ENCODE data around the gene GOLGA1. TPM values are rescaled to one million over a fixed set of nuclear protein-coding genes. Genes with fewer than 3 reads are reported as not detected.
A peak's percentile ranks its signal among the peaks of the same experiment; 100 is the strongest.
"Not testable (repeated sequence)": the region's sequence is repeated elsewhere in the genome, so short reads cannot be mapped to it uniquely, and the experiment has no call there.

The GOLGA1 gene
- total RNA-seq, 1 donor = 13.9 TPM

GRCh38 chr9:124849801-124850200, 91.1 kb downstream of the GOLGA1 start:
- peak; percentile 81 for DNase-seq (ENCODE audit: low read depth)
- no peak overlapping the region for H3K4me3 ChIP-seq (ENCODE audit: low read depth, low read length)
- TF ChIP-seq, protein P1, sequence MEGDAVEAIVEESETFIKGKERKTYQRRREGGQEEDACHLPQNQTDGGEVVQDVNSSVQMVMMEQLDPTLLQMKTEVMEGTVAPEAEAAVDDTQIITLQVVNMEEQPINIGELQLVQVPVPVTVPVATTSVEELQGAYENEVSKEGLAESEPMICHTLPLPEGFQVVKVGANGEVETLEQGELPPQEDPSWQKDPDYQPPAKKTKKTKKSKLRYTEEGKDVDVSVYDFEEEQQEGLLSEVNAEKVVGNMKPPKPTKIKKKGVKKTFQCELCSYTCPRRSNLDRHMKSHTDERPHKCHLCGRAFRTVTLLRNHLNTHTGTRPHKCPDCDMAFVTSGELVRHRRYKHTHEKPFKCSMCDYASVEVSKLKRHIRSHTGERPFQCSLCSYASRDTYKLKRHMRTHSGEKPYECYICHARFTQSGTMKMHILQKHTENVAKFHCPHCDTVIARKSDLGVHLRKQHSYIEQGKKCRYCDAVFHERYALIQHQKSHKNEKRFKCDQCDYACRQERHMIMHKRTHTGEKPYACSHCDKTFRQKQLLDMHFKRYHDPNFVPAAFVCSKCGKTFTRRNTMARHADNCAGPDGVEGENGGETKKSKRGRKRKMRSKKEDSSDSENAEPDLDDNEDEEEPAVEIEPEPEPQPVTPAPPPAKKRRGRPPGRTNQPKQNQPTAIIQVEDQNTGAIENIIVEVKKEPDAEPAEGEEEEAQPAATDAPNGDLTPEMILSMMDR (IDR thresholded peaks at IDR 0.05; ENCODE audit: insufficient read depth, low read length) = no peak

GRCh38 chr9:124846969-124847368, 93.9 kb downstream of the GOLGA1 start:
- DNase-seq (ENCODE audit: low read depth) = no peak
- TF ChIP-seq, protein P1 (IDR thresholded peaks at IDR 0.05; ENCODE audit: insufficient read depth, low read length) = no peak
- no peak overlapping the region for H3K4me3 ChIP-seq (ENCODE audit: low read depth, low read length)

DNA sequence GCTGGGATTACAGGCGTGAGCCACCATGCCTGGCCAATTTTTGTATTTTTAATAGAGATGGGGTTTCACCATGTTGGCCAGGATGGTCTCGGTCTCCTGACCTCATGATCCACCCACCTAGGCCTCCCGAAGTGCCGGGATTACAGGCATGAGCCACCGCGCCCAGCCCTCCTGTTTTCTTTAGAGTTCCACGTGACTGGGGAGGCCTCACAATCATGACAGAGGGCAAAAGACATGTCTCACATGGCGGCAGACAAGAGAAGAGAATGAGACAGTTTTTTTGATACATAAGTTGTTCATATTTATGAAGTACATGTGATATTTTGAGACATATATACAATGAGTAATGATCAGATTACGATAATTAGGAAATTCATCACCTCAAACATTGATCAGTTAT, 94.4 kb downstream of the GOLGA1 start:
- not testable (repeated sequence) for H3K4me3 ChIP-seq (ENCODE audit: low read depth, low read length); DNase-seq (ENCODE audit: low read depth)

- no peak for DNase-seq (ENCODE audit: low read depth)
- no peak overlapping the region for H3K4me3 ChIP-seq (ENCODE audit: low read depth, low read length)
- TF ChIP-seq, protein P1 (IDR thresholded peaks at IDR 0.05; ENCODE audit: insufficient read depth, low read length) = no peak
Measured at GRCh38 chr9:124844291-124844690, 96.6 kb downstream of the GOLGA1 start.

DNA sequence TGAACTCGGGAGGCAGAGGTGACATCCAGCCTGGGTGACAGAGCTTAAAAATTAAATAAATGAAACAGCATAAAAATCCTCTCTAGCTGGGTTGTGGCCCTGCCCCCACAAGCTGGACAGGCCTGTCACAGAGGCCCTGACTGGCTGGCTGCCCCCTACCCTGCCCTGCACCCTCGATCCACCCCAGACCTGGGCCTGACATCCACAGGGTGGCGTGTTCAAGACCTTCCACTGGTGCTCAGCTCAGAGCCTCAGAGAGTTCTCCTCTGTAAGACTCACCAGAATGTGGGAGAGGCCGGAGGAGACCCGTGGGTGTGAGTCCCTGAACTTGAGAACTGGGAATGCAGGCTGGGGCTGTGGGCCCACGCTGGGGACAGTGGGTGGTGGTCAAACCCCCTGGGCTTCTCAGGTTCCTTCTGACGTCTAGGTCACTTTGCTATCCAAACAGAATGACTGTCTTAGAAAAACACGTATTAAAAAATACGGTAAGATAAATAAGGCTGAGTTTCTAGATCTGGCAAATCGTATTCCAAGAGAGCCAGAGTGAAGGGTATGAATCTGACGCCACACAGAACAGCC, 97.3 kb downstream of the GOLGA1 start:
- TF ChIP-seq, protein P1 (IDR thresholded peaks at IDR 0.05; ENCODE audit: insufficient read depth, low read length) = no peak
- no peak overlapping the region for H3K4me3 ChIP-seq (ENCODE audit: low read depth, low read length)
- DNase-seq (ENCODE audit: low read depth) = no peak

GRCh38 chr9:124841075-124841821, 99.6 kb downstream of the GOLGA1 start:
- no peak overlapping the region for H3K4me3 ChIP-seq (ENCODE audit: low read depth, low read length)
- no peak for DNase-seq (ENCODE audit: low read depth)
- TF ChIP-seq, protein P1 (IDR thresholded peaks at IDR 0.05; ENCODE audit: insufficient read depth, low read length) = no peak

- H3K4me3 ChIP-seq (ENCODE audit: low read depth, low read length) = no peak overlapping the region
- no peak for DNase-seq (ENCODE audit: low read depth)
- TF ChIP-seq, protein P1 (IDR thresholded peaks at IDR 0.05; ENCODE audit: insufficient read depth, low read length) = peak; percentile 26
Measured at GRCh38 chr9:124840300-124840833, 100.5 kb downstream of the GOLGA1 start.

All from fibroblast of the aortic adventitia (primary cell).